IMR-90 (cell line): Measurements from ENCODE around the gene EXOC4. TPM values are rescaled to one million over a fixed set of nuclear protein-coding genes. Genes with fewer than 3 reads are reported as not detected.

Source experiments
- ATAC-seq: fragments of 200-7000 bp; cut with Tn5 transposase; 2 replicates; pipeline ENCODE4 v1.9.1; 2020; ENCODE audit warnings: low read depth, mild to moderate bottlenecking, moderate library complexity
- BruUV-seq: library from RNA; stranded (reverse); fragments of 400-500 nt; replicated peaks from 2 replicates; lab custom pipeline; 2021; lab: Mats Ljungman, UMichigan
- CTCF ChIA-PET: fragments of 300-600 bp; formaldehyde crosslinking; extraction: SDS; loops from one replicate; lab custom pipeline; 2021; ENCODE audit warnings: antibody characterized with exemption; lab: Yijun Ruan, JAX
- POLR2A ChIA-PET: fragments of 300-600 bp; sonication (Branson Sonifier 250); formaldehyde crosslinking; loops from one replicate; lab custom pipeline; 2022; ENCODE audit warnings: antibody characterized with exemption; ENCODE audit not compliant: unreplicated experiment; lab: Charles Lee
- DNase-seq: peaks from one replicate; pipeline ENCODE4 v3.0.0; 2013
- H2AFZ ChIP-seq: replicated peaks from 2 replicates; pipeline ENCODE3; 2013; ENCODE audit warnings: low read length, mild to moderate bottlenecking; ENCODE audit not compliant: poor library complexity
- H2AK5ac ChIP-seq: 2 replicates; pipeline ENCODE4 v1.6.1; 2013; ENCODE audit warnings: low read depth, low read length, inconsistent platforms
- H2AK9ac ChIP-seq: replicated peaks from 2 replicates; pipeline ENCODE3; 2013; ENCODE audit warnings: mild to moderate bottlenecking, low read depth, low read length, moderate library complexity; ENCODE audit not compliant: poor library complexity
- H2BK120ac ChIP-seq: 2 replicates; pipeline ENCODE4 v1.6.1; 2013; ENCODE audit warnings: low read depth, low read length, inconsistent platforms
- H2BK15ac ChIP-seq: 3 replicates; pipeline ENCODE4 v1.6.1; 2013; ENCODE audit warnings: low read depth, low read length, inconsistent platforms
- H2BK20ac ChIP-seq: 2 replicates; pipeline ENCODE4 v1.6.1; 2013; ENCODE audit warnings: low read depth, mild to moderate bottlenecking, inconsistent platforms, low read length, moderate library complexity
- H2BK5ac ChIP-seq: 2 replicates; pipeline ENCODE4 v1.6.1; 2013; ENCODE audit warnings: mild to moderate bottlenecking, low read depth, low read length, inconsistent platforms; ENCODE audit not compliant: poor library complexity, severe bottlenecking
- H3K14ac ChIP-seq: replicated peaks from 2 replicates; pipeline ENCODE4 v1.6.1; 2013; ENCODE audit warnings: low read depth, low read length, inconsistent platforms
- H3K18ac ChIP-seq: 2 replicates; pipeline ENCODE4 v1.6.1; 2013; ENCODE audit warnings: low read depth, low read length, control low read depth
- H3K23ac ChIP-seq: 2 replicates; pipeline ENCODE4 v1.6.1; 2013; ENCODE audit warnings: low read depth, low read length, inconsistent platforms
- H3K27ac ChIP-seq: 2 replicates; pipeline ENCODE4 v1.5.1; 2013; ENCODE audit warnings: mild to moderate bottlenecking, control low read depth, low read length; ENCODE audit not compliant: insufficient read depth
- H3K27me3 ChIP-seq: 2 replicates; pipeline ENCODE4 v1.6.1; 2013; ENCODE audit warnings: low read length; ENCODE audit not compliant: control insufficient read depth, insufficient read depth
- H3K36me3 ChIP-seq: 2 replicates; pipeline ENCODE4 v1.6.1; 2013; ENCODE audit warnings: low read length, mixed read lengths; ENCODE audit not compliant: control insufficient read depth, insufficient read depth
- H3K4ac ChIP-seq: 2 replicates; pipeline ENCODE4 v1.6.1; 2013; ENCODE audit warnings: low read depth, low read length, inconsistent platforms
- H3K4me1 ChIP-seq: 2 replicates; pipeline ENCODE4 v1.6.1; 2013; ENCODE audit warnings: low read length, mixed read lengths; ENCODE audit not compliant: control insufficient read depth, insufficient read depth
- H3K4me2 ChIP-seq: 2 replicates; pipeline ENCODE4 v1.6.1; 2013; ENCODE audit warnings: low read depth, mild to moderate bottlenecking, control low read depth, low read length, moderate library complexity
- H3K4me3 ChIP-seq: 2 replicates; pipeline ENCODE4 v1.5.1; 2013; ENCODE audit warnings: low read depth, mild to moderate bottlenecking, control low read depth, low read length, moderate library complexity; ENCODE audit not compliant: insufficient read depth
- H3K56ac ChIP-seq: 2 replicates; pipeline ENCODE4 v1.6.1; 2013; ENCODE audit warnings: low read length, inconsistent platforms; ENCODE audit not compliant: insufficient read depth; ENCODE audit errors: extremely low read depth
- H3K79me1 ChIP-seq, 2 experiments: 2 replicates each; pipeline ENCODE4 v1.6.1; 2013; ENCODE audit warnings: low read length in 2 of 2, inconsistent platforms in 1 of 2, low read depth in 1 of 2
- H3K9ac ChIP-seq: 2 replicates; pipeline ENCODE4 v1.6.1; 2013; ENCODE audit warnings: low read depth, low read length, control low read depth
- H3K9me1 ChIP-seq: 2 replicates; pipeline ENCODE4 v1.6.1; 2013; ENCODE audit warnings: low read length, inconsistent platforms; ENCODE audit not compliant: insufficient read depth
- H3K9me3 ChIP-seq: 2 replicates; pipeline ENCODE4 v1.6.1; 2013; ENCODE audit warnings: low read length; ENCODE audit not compliant: control insufficient read depth, insufficient read depth
- H4K20me1 ChIP-seq: 2 replicates; pipeline ENCODE4 v1.6.1; 2013; ENCODE audit warnings: low read length, inconsistent platforms; ENCODE audit not compliant: insufficient read depth
- H4K5ac ChIP-seq: 2 replicates; pipeline ENCODE4 v1.6.1; 2013; ENCODE audit warnings: mild to moderate bottlenecking, low read depth, low read length, control low read depth
- H4K8ac ChIP-seq, 2 experiments: 2 replicates each; pipeline ENCODE4 v1.6.1; 2013; ENCODE audit warnings: low read depth in 2 of 2, low read length in 2 of 2, control low read depth in 1 of 2, inconsistent platforms in 1 of 2
- H4K91ac ChIP-seq: 2 replicates; pipeline ENCODE4 v1.6.1; 2013; ENCODE audit warnings: low read depth, low read length, inconsistent platforms; ENCODE audit not compliant: insufficient read depth
- BHLHE40 ChIP-seq: fragments of 150-350 bp; IDR thresholded peaks from 2 replicates; pipeline ENCODE4 v1.6.1; 2016; ENCODE audit warnings: mild to moderate bottlenecking, low read depth, low read length
- CEBPB ChIP-seq: IDR thresholded peaks from 2 replicates; pipeline ENCODE4 v1.6.1; 2012; ENCODE audit warnings: low read depth, low read length, improper control_type of control experiment
- CHD1 ChIP-seq: IDR thresholded peaks from 2 replicates; pipeline ENCODE4 v1.6.1; 2012; ENCODE audit warnings: low read depth, low read length, improper control_type of control experiment
- FOS ChIP-seq: fragments of 150-350 bp; IDR thresholded peaks from 2 replicates; pipeline ENCODE4 v1.6.1; 2016; ENCODE audit warnings: low read depth, low read length
- MAFK ChIP-seq: IDR thresholded peaks from 2 replicates; pipeline ENCODE4 v1.6.1; 2012; ENCODE audit warnings: low read depth, low read length, improper control_type of control experiment
- MAZ ChIP-seq: IDR thresholded peaks from 2 replicates; pipeline ENCODE4 v1.6.1; 2012; ENCODE audit warnings: low read depth, mild to moderate bottlenecking, low read length, improper control_type of control experiment, moderate library complexity, borderline replicate concordance
- MXI1 ChIP-seq: IDR thresholded peaks from 2 replicates; pipeline ENCODE4 v1.6.1; 2012; ENCODE audit warnings: low read depth, mild to moderate bottlenecking, low read length, moderate library complexity, borderline replicate concordance
- NFE2L2 ChIP-seq: fragments of 150-350 bp; IDR thresholded peaks from 2 replicates; pipeline ENCODE4 v1.6.1; 2016; ENCODE audit warnings: low read depth, mild to moderate bottlenecking, low read length
- RAD21 ChIP-seq: IDR thresholded peaks from 2 replicates; pipeline ENCODE4 v1.6.1; 2012; ENCODE audit warnings: low read length, improper control_type of control experiment
- RCOR1 ChIP-seq: IDR thresholded peaks from 2 replicates; pipeline ENCODE4 v1.6.1; 2012; ENCODE audit warnings: mild to moderate bottlenecking, low read length, improper control_type of control experiment; ENCODE audit not compliant: insufficient replicate concordance
- RFX5 ChIP-seq: IDR thresholded peaks from 2 replicates; pipeline ENCODE4 v1.8.0; 2012; ENCODE audit warnings: low read depth, mild to moderate bottlenecking, low read length, moderate library complexity
- SMC3 ChIP-seq: fragments of 150-350 bp; IDR thresholded peaks from 2 replicates; pipeline ENCODE4 v1.6.1; 2016; ENCODE audit warnings: low read depth, mild to moderate bottlenecking, antibody characterized with exemption, low read length, moderate library complexity
- WGBS, 2 experiments: methylation state at CpG; one replicate each; pipeline versions ENCODE4 v1.1.5 to v1.1.7; 2013; ENCODE audit warnings: missing lambda C conversion rate in 2 of 2; ENCODE audit not compliant: insufficient read length in 1 of 2; ENCODE audit errors: extremely low coverage in 2 of 2; 5-methylcytosine and 5-hydroxymethylcytosine counted together
- dilution Hi-C: fragments of 300-500 bp; cut with HindIII; formaldehyde crosslinking; loops from one replicate; pipeline ENCODE4 v1.14.3; 2018; ENCODE audit warnings: low sequenced_read_pairs; ENCODE audit not compliant: unreplicated experiment
- in situ Hi-C: fragments of 300-500 bp; cut with MboI; formaldehyde crosslinking; loops from 3 replicates; pipeline ENCODE4 v1.14.3; 2019; ENCODE audit warnings: low sequenced_read_pairs, inconsistent platforms, mixed read lengths
- intact Hi-C: fragments of 100-400 bp; cut with micrococcal nuclease; formaldehyde crosslinking; loops from 2 replicates; pipeline ENCODE4 v1.10.0; 2022
- polyA plus RNA-seq, 3 experiments: library from polyadenylated mRNA; depleted of rRNA; stranded (reverse); fragments of >200 nt; gene quantifications; 2 replicates each; pipeline ENCODE4 v1.2.3, GENCODE V29; 2012; ENCODE audit warnings: low replicate concordance in 1 of 3
- total RNA-seq: library from RNA; depleted of rRNA; stranded (reverse); fragments of >200 nt; gene quantifications from 2 replicates; pipeline ENCODE4 v1.2.3, GENCODE V29; 2012
- TF ChIP-seq, protein P1 (sequence below): conservative IDR thresholded peaks from 2 replicates; pipeline ENCODE4 v1.5.1; 2012; ENCODE audit warnings: mild to moderate bottlenecking, low read depth, low read length, improper control_type of control experiment
- TF ChIP-seq, protein P2 (sequence below): fragments of 150-350 bp; IDR thresholded peaks from 2 replicates; pipeline ENCODE4 v1.6.1; 2017; ENCODE audit warnings: mild to moderate bottlenecking, antibody characterized with exemption, low read length, low read depth
- TF ChIP-seq, protein P3 (sequence below): fragments of 150-350 bp; IDR thresholded peaks from 2 replicates; pipeline ENCODE4 v1.6.1; 2016; ENCODE audit warnings: low read depth, mild to moderate bottlenecking, low read length, moderate library complexity, borderline replicate concordance

The EXOC4 gene
- total and polyA plus RNA-seq, 2 of the 4 experiments (the other 2 are of a cell fraction) = 25.4 to 94.6 TPM

DNA sequence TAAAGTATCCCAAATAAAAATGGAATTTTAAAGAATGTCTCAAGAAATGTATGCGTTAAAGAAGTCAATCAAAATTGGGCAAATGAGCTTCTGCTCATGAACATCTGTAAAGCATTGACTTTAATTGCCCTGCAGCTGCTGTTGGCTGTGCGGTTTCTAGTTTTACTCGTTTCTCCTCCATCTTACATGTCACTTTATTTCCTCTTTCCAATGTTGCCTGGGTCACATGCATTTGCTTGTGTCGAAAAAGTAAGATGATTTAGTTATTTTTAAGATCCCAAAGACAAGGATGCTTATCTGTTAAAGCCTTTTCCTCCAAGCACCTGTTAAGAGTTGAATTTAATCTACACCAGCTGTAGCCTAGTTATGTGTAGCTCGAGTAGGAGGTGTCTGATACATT, 310.4 kb downstream of the EXOC4 start:
- H3K27me3 ChIP-seq = no peaks in the 10 kb centered on the region
- H3K18ac ChIP-seq = peak overlapping the region; percentile 82; the same call in 1 of the 2 replicates
- TF ChIP-seq RCOR1 (no peak), MAFK (no peak), MXI1 (no peak), RAD21 (no peak), NFE2L2 (no peak), SMC3 (no peak), FOS (no peak), CHD1 (no peak), MAZ (no peak), RFX5 (no peak), CEBPB (no peak), BHLHE40 (no peak)
- TF ChIP-seq, protein P1, sequence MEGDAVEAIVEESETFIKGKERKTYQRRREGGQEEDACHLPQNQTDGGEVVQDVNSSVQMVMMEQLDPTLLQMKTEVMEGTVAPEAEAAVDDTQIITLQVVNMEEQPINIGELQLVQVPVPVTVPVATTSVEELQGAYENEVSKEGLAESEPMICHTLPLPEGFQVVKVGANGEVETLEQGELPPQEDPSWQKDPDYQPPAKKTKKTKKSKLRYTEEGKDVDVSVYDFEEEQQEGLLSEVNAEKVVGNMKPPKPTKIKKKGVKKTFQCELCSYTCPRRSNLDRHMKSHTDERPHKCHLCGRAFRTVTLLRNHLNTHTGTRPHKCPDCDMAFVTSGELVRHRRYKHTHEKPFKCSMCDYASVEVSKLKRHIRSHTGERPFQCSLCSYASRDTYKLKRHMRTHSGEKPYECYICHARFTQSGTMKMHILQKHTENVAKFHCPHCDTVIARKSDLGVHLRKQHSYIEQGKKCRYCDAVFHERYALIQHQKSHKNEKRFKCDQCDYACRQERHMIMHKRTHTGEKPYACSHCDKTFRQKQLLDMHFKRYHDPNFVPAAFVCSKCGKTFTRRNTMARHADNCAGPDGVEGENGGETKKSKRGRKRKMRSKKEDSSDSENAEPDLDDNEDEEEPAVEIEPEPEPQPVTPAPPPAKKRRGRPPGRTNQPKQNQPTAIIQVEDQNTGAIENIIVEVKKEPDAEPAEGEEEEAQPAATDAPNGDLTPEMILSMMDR = no peak
- TF ChIP-seq, protein P2, sequence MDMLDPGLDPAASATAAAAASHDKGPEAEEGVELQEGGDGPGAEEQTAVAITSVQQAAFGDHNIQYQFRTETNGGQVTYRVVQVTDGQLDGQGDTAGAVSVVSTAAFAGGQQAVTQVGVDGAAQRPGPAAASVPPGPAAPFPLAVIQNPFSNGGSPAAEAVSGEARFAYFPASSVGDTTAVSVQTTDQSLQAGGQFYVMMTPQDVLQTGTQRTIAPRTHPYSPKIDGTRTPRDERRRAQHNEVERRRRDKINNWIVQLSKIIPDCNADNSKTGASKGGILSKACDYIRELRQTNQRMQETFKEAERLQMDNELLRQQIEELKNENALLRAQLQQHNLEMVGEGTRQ = no peak
- TF ChIP-seq, protein P3, sequence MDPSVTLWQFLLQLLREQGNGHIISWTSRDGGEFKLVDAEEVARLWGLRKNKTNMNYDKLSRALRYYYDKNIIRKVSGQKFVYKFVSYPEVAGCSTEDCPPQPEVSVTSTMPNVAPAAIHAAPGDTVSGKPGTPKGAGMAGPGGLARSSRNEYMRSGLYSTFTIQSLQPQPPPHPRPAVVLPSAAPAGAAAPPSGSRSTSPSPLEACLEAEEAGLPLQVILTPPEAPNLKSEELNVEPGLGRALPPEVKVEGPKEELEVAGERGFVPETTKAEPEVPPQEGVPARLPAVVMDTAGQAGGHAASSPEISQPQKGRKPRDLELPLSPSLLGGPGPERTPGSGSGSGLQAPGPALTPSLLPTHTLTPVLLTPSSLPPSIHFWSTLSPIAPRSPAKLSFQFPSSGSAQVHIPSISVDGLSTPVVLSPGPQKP = no peak
- no peaks in the 10 kb centered on the region for H3K9me3 ChIP-seq
- dilution Hi-C loops (no loop called here), in situ Hi-C loops (no loop called here), intact Hi-C loops (loop anchor here (10.0 kb wide), 1 partner anchor 292 kb away; no protein-coding TSS in a partner anchor)
- whole genome bisulfite sequencing, 2 experiments = 100% methylated on average over 1 of the region's 5 CpGs; no CpG with 5 or more reads in 1 of the 2 experiments
- no peak overlapping the region for H3K4ac ChIP-seq
- no peak overlapping the region for H2AK9ac ChIP-seq
- peaks cover 9 to 19% of the 10 kb centered on the region in 2 experiments; a peak in 3 of 4 replicates for H3K79me1 ChIP-seq
- no peak for ATAC-seq
- peaks cover 2% of the 10 kb centered on the region; the same call in 1 of the 2 replicates for H4K20me1 ChIP-seq
- no peak overlapping the region for H2BK15ac ChIP-seq
- no peak overlapping the region for H2AK5ac ChIP-seq
- CTCF ChIA-PET = no interaction called here
- no peak overlapping the region for H3K27ac ChIP-seq
- no peak overlapping the region for H3K56ac ChIP-seq
- no peak for DNase-seq
- no peaks in the 10 kb centered on the region for H3K36me3 ChIP-seq
- H4K91ac ChIP-seq = no peak overlapping the region
- H3K4me1 ChIP-seq = peaks cover 6% of the 10 kb centered on the region
- no peak overlapping the region for H3K14ac ChIP-seq
- no TSS peak for BruUV-seq
- H4K8ac ChIP-seq = no peak overlapping the region
- H2BK5ac ChIP-seq = no peak overlapping the region
- H3K4me3 ChIP-seq = no peak overlapping the region
- H2BK20ac ChIP-seq = no peak overlapping the region
- no peak overlapping the region for H2AFZ ChIP-seq
- no peak overlapping the region for H3K23ac ChIP-seq
- H3K4me2 ChIP-seq = no peak overlapping the region
- H3K9me1 ChIP-seq = peaks cover 4% of the 10 kb centered on the region; the same call in 1 of the 2 replicates
- 0 out of 2 replicates have a peak overlapping the region, but pooled peaks have one; percentile 16 for H2BK120ac ChIP-seq
- POLR2A ChIA-PET = no interaction called here
- H4K5ac ChIP-seq = no peak overlapping the region
- H3K9ac ChIP-seq = no peak overlapping the region
